HG03571 (cell line): ENCODE measurements around the gene JDP2.

Source experiments
- ATAC-seq: cut with Tn5 transposase; IDR thresholded peaks from one replicate; pipeline ENCODE4 v1.9.1; 2021; ENCODE audit not compliant: unreplicated experiment

JDP2 gene

GRCh38 chr14:75409316-75410205 lies 18.3 kb upstream of the JDP2 start:
- no peak for ATAC-seq

- no peak for ATAC-seq
Observed at GRCh38 chr14:75411214-75411540, 16.6 kb upstream of the JDP2 start.

- no peak for ATAC-seq
Observed at GRCh38 chr14:75413013-75413412, 14.8 kb upstream of the JDP2 start.

- no peak for ATAC-seq
Observed at GRCh38 chr14:75417674-75418073, 10.1 kb upstream of the JDP2 start.

- ATAC-seq = no peak
Observed at GRCh38 chr14:75418850-75419768, 8.7 kb upstream of the JDP2 start.

GRCh38 chr14:75422169-75422568 lies 5.7 kb upstream of the JDP2 start:
- no peak for ATAC-seq

GRCh38 chr14:75424496-75424895 lies 3.3 kb upstream of the JDP2 start:
- ATAC-seq = no peak

GRCh38 chr14:75425446-75425845 lies 2.4 kb upstream of the JDP2 start:
- ATAC-seq = no peak

- ATAC-seq = peak; percentile 51
Observed at GRCh38 chr14:75426332-75427125, 1.3 kb upstream of the JDP2 start.

- ATAC-seq = peak; percentile 27
Observed at GRCh38 chr14:75427126-75427481, 718 bp upstream of the JDP2 start.

- peak; percentile 6 for ATAC-seq
Observed at GRCh38 chr14:75428230-75429104, 645 bp downstream of the JDP2 start.

GRCh38 chr14:75429562-75429961 lies 1.7 kb downstream of the JDP2 start:
- no peak for ATAC-seq

GRCh38 chr14:75430116-75430515 lies 2.3 kb downstream of the JDP2 start:
- ATAC-seq = no peak

- ATAC-seq = no peak
Observed at GRCh38 chr14:75430526-75430925, 2.7 kb downstream of the JDP2 start.

GRCh38 chr14:75430976-75431375 lies 3.2 kb downstream of the JDP2 start:
- no peak for ATAC-seq

- no peak for ATAC-seq
Observed at GRCh38 chr14:75431827-75432226, 4.0 kb downstream of the JDP2 start.

- no peak for ATAC-seq
Observed at GRCh38 chr14:75432411-75432810, 4.6 kb downstream of the JDP2 start.

GRCh38 chr14:75433631-75434071 lies 5.8 kb downstream of the JDP2 start:
- no peak for ATAC-seq

GRCh38 chr14:75434138-75434889 lies 6.5 kb downstream of the JDP2 start:
- ATAC-seq = no peak

- ATAC-seq = no peak
Observed at GRCh38 chr14:75434890-75435248, 7.0 kb downstream of the JDP2 start.
